Common myeloid progenitor, CD34-positive (primary cell): ENCODE data around the gene EBF3.

Source experiments
- CTCF ChIA-PET: fragments of 350-600 bp; sonication (Branson Sonifier 250); formaldehyde crosslinking; loops from one replicate; lab custom pipeline; 2021; ENCODE audit warnings: antibody characterized with exemption; lab: Charles Lee
- POLR2A ChIA-PET: fragments of 350-600 bp; sonication (Branson Sonifier 250); formaldehyde crosslinking; loops from one replicate; lab custom pipeline; 2021; ENCODE audit warnings: antibody characterized with exemption; lab: Charles Lee
- DNase-seq, 3 donors: peaks; one replicate each; pipeline versions ENCODE4 v3.0.0 to v3.0.0-alpha.2; 2013
- H3K27ac ChIP-seq, 2 experiments: 1 replicate in 1 of 2; 2 replicates in 1 of 2; pipeline ENCODE4 v1.7.0; 2013; ENCODE audit warnings: inconsistent platforms in 2 of 2, low read length in 2 of 2, mild to moderate bottlenecking in 2 of 2, low read depth in 1 of 2, moderate library complexity in 1 of 2; ENCODE audit not compliant: severe bottlenecking in 2 of 2, insufficient read depth in 1 of 2, poor library complexity in 1 of 2
- H3K27me3 ChIP-seq, 5 experiments: replicated peaks in 2 of 5; 1 replicate in 3 of 5; 2 replicates in 2 of 5; pipeline versions ENCODE4 v1.6.1 to v1.7.0; 2013; ENCODE audit warnings: low read length in 4 of 5, mild to moderate bottlenecking in 2 of 5, moderate library complexity in 2 of 5, inconsistent platforms in 1 of 5; ENCODE audit not compliant: insufficient read depth in 5 of 5, control insufficient read depth in 4 of 5
- H3K36me3 ChIP-seq, 4 experiments: 1 replicate in 2 of 4; 2 replicates in 2 of 4; pipeline versions ENCODE4 v1.6.1 to v1.7.0; 2013; ENCODE audit warnings: low read length in 3 of 4, control low read depth in 1 of 4, mild to moderate bottlenecking in 1 of 4; ENCODE audit not compliant: control insufficient read depth in 4 of 4, insufficient read depth in 4 of 4
- H3K4me1 ChIP-seq, 4 experiments: 1 replicate in 3 of 4; 2 replicates in 1 of 4; pipeline versions ENCODE4 v1.6.1 to v1.7.1; 2013; ENCODE audit warnings: low read length in 3 of 4, mild to moderate bottlenecking in 3 of 4, control low read depth in 1 of 4, inconsistent platforms in 1 of 4, moderate library complexity in 1 of 4; ENCODE audit not compliant: control insufficient read depth in 4 of 4, insufficient read depth in 4 of 4; ENCODE audit errors: control extremely low read depth in 1 of 4
- H3K4me3 ChIP-seq, 7 experiments: 1 replicate in 4 of 7; 2 replicates in 3 of 7; pipeline versions ENCODE4 v1.5.1 to v1.7.0; 2013; ENCODE audit warnings: mild to moderate bottlenecking in 7 of 7, low read length in 6 of 7, moderate library complexity in 6 of 7, inconsistent platforms in 2 of 7, low read depth in 2 of 7, control low read depth in 1 of 7; ENCODE audit not compliant: insufficient read depth in 4 of 7, control insufficient read depth in 1 of 7; ENCODE audit errors: extremely low read depth in 1 of 7
- H3K9me3 ChIP-seq, 5 experiments: 1 replicate in 4 of 5; 2 replicates in 1 of 5; pipeline versions ENCODE4 v1.6.1 to v1.7.1; 2013; ENCODE audit warnings: low read length in 4 of 5, mild to moderate bottlenecking in 2 of 5, inconsistent platforms in 1 of 5, low read depth in 1 of 5, moderate library complexity in 1 of 5; ENCODE audit not compliant: control insufficient read depth in 4 of 5, insufficient read depth in 2 of 5; ENCODE audit errors: control extremely low read depth in 1 of 5
- whole genome bisulfite sequencing: methylation state at CpG from one replicate; pipeline ENCODE4 v1.1.5; 2013; ENCODE audit not compliant: insufficient coverage; 5-methylcytosine and 5-hydroxymethylcytosine counted together

EBF3 gene

DNA sequence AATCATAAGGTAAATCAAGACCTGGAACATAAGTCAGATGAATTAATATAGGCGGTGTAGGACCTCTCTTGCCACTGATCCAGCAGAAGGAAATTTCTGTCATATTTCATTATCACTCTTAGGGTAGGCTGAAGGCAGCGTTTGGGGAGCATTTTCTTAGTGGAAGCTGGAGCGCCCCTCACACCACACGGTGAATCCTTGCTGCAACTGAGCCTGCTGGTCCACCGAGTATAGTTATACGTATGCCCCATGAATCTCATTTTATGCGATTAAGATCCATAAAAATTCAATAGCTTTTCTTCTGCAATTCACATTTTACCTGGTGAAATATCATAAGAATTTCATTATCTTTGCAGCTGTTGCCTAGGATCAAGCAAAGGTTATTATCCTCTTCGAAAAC is 19.6 kb downstream of the EBF3 start:
- peaks cover 0 to 15% (median 2%) of the 10 kb centered on the region in 5 experiments for H3K27me3 ChIP-seq
- POLR2A ChIA-PET, result no interaction called here
- CTCF ChIA-PET, result interaction anchor here (1.3 to 1.4 kb wide), 2 partner anchors 13 to 25 kb away, joined by 3 read pairs; no protein-coding TSS in a partner anchor
- no peaks in the 10 kb centered on the region for H3K9me3 ChIP-seq
- H3K4me1 ChIP-seq, result peaks cover 0 to 1% (median 0%) of the 10 kb centered on the region in 4 experiments
- no peak overlapping the region for H3K4me3 ChIP-seq
- H3K36me3 ChIP-seq, result no peaks in the 10 kb centered on the region
- no peak overlapping the region for H3K27ac ChIP-seq
- 92% methylated on average over 6 of the region's 8 CpGs for WGBS
- DNase-seq, result no peak

DNA sequence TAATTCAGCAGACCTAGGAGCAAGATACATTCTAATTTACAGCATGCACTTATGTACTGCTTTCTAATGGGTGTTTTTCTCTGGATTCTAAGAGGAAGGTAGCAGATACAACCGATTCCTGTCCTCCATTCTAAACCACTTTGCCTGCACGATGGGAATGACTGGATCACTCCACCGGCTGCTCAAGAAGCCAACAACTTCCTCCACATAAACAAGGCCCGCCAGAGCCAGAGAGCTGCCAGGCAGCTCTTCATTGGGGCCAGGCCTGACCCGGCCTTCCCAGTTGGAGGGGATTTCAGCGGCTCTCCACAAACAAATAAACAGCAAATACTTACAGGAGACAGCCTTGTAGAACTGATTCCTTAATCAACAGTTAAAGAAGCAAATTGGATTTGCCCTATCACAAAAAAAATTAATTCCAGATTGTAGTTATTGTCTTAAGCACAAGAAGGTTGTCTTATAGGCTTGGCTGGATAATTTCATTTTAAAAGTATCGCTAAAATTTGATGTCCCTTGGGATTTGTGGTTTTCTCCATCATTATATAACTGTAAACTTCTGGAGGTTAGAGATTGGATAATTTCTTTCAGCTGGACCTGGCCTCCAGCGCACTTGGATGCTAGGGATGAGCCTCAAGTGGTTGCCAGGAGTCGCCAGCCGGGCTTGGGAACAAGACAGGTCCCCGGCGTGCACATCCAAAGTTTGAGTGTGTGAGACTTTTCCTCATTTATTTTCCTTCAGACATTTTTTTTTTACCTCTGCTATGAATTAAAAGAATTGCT is 20.9 kb downstream of the EBF3 start:
- no peak for DNase-seq
- CTCF ChIA-PET, result no interaction called here
- POLR2A ChIA-PET, result no interaction called here
- Histone ChIP-seq H3K9me3 (no peaks in the 10 kb centered on the region), H3K36me3 (no peaks in the 10 kb centered on the region), H3K27ac (no peak overlapping the region), H3K27me3 (peaks cover 0 to 9% (median 0%) of the 10 kb centered on the region in 5 experiments), H3K4me1 (no peaks in the 10 kb centered on the region), H3K4me3 (no peak overlapping the region)
- 80% methylated on average over 4 of the region's 12 CpGs for WGBS

- Histone ChIP-seq H3K27me3 (peaks cover 0 to 11% (median 0%) of the 10 kb centered on the region in 5 experiments), H3K4me1 (no peaks in the 10 kb centered on the region), H3K9me3 (no peaks in the 10 kb centered on the region), H3K27ac (no peak overlapping the region), H3K36me3 (no peaks in the 10 kb centered on the region), H3K4me3 (no peak overlapping the region)
- CTCF ChIA-PET, result no interaction called here
- POLR2A ChIA-PET, result no interaction called here
- DNase-seq, result no peak
- WGBS, result 97% methylated on average over 5 of the region's 9 CpGs
Measured at GRCh38 chr10:129942391-129942790, 21.7 kb downstream of the EBF3 start.

GRCh38 chr10:129942019-129942277 is 22.1 kb downstream of the EBF3 start:
- Histone ChIP-seq H3K27ac (no peak overlapping the region), H3K4me3 (no peak overlapping the region), H3K27me3 (peaks cover 0 to 11% (median 0%) of the 10 kb centered on the region in 5 experiments), H3K4me1 (no peaks in the 10 kb centered on the region), H3K9me3 (no peaks in the 10 kb centered on the region), H3K36me3 (no peaks in the 10 kb centered on the region)
- ChIA-PET POLR2A (no interaction called here), CTCF (no interaction called here)
- DNase-seq, result no peak
- 100% methylated on average over 1 of the region's 4 CpGs for WGBS

DNA sequence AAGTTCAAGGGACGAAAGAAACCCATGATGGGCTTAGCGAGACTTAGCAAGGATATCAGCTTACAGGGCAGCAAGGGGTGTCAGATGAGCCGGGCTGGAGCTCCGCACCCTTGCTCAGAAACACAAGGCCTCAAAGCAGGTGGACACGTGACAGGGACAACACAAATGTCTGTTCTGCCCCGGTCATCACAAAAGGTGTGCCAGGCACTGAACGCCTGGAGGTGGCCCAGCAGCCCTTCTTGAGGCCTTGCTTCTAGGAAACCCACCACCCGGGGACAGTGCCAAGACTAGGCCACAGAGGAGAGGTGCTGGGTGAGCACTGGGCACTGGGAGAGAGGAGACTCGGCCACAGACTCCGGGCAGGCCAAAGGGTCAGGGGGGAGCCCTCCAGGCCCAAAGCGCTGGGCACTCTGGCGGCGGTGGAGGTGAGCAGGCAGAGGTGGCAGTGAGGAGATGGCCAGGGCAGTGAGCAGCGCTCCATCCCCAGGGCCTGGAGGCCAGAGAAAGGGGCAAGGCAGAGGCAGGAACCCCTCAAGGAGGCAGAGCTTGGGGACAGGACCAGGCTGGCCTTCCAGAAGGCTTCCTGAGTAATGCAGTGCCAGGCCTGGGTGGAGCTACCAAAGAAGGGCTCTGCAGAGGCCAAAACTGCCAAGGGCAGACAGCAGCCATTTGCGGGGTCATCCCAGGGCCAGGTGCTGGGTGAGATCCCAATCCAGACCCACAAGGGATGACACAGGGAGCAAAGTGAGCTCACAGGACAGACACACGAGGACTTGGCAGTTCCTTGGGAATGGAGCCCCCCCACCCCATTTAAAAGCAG is 22.7 kb downstream of the EBF3 start:
- Histone ChIP-seq H3K4me1 (no peaks in the 10 kb centered on the region), H3K27me3 (peaks cover 0 to 10% (median 0%) of the 10 kb centered on the region in 5 experiments), H3K36me3 (no peaks in the 10 kb centered on the region), H3K4me3 (no peak overlapping the region), H3K27ac (no peak overlapping the region), H3K9me3 (no peaks in the 10 kb centered on the region)
- WGBS, result 83% methylated on average over 13 of the region's 16 CpGs
- DNase-seq, result no peak
- ChIA-PET POLR2A (no interaction called here), CTCF (no interaction called here)

- CTCF ChIA-PET, result interaction anchor here (1.0 kb wide), 1 partner anchor 52 kb away, joined by 5 read pairs; no protein-coding TSS in a partner anchor
- 96% methylated on average over 10 of the region's 13 CpGs for WGBS
Measured at GRCh38 chr10:129940617-129941198, 23.4 kb downstream of the EBF3 start.

More at GRCh38 chr10:129940617-129941198, 23.4 kb downstream of the EBF3 start:
- no peaks in the 10 kb centered on the region for H3K36me3 ChIP-seq
- H3K27ac ChIP-seq, result no peak overlapping the region
- POLR2A ChIA-PET, result no interaction called here
- no peak for DNase-seq
- no peak overlapping the region for H3K4me3 ChIP-seq
- H3K4me1 ChIP-seq, result no peaks in the 10 kb centered on the region
- H3K27me3 ChIP-seq, result peaks cover 0 to 10% (median 0%) of the 10 kb centered on the region in 5 experiments
- no peaks in the 10 kb centered on the region for H3K9me3 ChIP-seq
